VCaP (cell line): ENCODE data around the gene KRR1.

ENCODE experiments used
- H3K27ac ChIP-seq: fragments of 450-650 bp; 2 replicates; pipeline ENCODE4 v1.5.1; 2017
- TF ChIP-seq, protein P1 (sequence below): fragments of 450-650 bp; conservative IDR thresholded peaks from 2 replicates; pipeline ENCODE4 v1.5.1; 2017; ENCODE audit warnings: mild to moderate bottlenecking, moderate library complexity

Gene KRR1

DNA sequence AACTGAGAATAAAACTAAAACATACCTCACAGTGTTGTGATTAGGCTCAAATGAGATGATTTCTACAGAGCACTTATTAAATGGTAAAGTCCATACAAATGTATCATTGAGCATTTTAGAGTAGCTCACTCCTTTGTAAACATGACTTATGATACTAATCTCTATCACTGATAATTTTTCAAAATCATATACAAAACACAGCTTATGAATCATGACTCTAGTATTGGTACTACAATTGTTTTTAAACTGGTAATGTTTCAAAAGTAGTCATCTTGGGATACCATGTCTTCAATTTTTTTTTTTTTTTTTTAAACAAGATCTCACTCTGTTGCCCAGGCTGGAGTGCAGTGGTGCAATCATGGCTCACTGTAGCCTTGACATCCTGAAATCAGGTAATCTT, 40.1 kb upstream of the KRR1 start:
- TF ChIP-seq, protein P1, sequence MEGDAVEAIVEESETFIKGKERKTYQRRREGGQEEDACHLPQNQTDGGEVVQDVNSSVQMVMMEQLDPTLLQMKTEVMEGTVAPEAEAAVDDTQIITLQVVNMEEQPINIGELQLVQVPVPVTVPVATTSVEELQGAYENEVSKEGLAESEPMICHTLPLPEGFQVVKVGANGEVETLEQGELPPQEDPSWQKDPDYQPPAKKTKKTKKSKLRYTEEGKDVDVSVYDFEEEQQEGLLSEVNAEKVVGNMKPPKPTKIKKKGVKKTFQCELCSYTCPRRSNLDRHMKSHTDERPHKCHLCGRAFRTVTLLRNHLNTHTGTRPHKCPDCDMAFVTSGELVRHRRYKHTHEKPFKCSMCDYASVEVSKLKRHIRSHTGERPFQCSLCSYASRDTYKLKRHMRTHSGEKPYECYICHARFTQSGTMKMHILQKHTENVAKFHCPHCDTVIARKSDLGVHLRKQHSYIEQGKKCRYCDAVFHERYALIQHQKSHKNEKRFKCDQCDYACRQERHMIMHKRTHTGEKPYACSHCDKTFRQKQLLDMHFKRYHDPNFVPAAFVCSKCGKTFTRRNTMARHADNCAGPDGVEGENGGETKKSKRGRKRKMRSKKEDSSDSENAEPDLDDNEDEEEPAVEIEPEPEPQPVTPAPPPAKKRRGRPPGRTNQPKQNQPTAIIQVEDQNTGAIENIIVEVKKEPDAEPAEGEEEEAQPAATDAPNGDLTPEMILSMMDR = no peak

DNA sequence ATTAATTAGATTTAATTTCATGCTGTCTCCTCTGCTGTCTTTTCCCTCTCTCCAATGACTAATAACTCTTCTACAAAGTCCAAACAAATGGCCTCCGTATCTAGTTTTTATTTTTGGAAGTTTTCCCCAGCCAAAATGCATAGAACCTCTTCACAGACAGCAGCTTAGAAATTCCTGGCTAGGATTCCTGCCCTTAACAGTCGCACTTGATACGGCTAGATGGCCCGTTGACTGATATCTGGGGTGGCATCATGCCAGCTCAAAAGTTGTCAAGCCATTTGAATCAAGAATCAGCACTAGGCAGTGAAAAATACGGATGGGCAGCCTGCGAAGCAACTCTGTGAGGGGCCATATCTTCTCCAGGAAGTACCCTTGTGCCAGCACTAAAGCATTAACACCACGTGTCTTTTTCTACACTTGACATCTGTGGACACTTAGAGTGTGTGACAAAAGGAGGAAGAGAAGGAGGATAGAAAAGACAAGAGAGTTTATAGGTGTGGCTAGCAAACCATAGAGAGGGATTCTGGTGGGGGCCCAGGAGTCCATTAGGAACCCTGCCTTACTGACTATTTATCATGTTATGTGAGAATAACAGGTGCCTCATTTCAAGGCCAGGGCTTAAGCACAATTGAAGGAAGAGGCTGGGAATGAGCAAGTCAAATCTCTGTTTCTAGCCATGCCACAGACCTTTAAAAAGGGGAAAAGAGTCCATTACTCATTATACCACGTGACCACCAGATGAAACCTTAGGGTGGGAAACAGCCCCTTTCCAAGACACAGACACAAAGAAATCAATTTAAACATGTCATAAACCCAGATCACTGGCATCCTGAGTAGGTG, 39.2 kb upstream of the KRR1 start:
- TF ChIP-seq, protein P1 = no peak
- H3K27ac ChIP-seq = no peak overlapping the region; the same call in 1 of the 2 replicates

More for the DNA sequence above, 40.1 kb upstream of the KRR1 start:
- H3K27ac ChIP-seq = no peak overlapping the region

- TF ChIP-seq, protein P1 = no peak
- H3K27ac ChIP-seq = peak overlapping the region; percentile 54; the same call in 1 of the 2 replicates
These were observed 38.6 kb upstream of the KRR1 start for GRCh38 chr12:75549989-75550388.

- peak overlapping the region; percentile 54 for H3K27ac ChIP-seq
- TF ChIP-seq, protein P1 = no peak
These were observed 37.5 kb upstream of the KRR1 start for GRCh38 chr12:75548879-75549278.

GRCh38 chr12:75545636-75546035, 34.2 kb upstream of the KRR1 start:
- no peak overlapping the region for H3K27ac ChIP-seq
- TF ChIP-seq, protein P1 = no peak

- no peak overlapping the region for H3K27ac ChIP-seq
- TF ChIP-seq, protein P1 = no peak
These were observed 32.1 kb upstream of the KRR1 start for GRCh38 chr12:75543529-75543928.

DNA sequence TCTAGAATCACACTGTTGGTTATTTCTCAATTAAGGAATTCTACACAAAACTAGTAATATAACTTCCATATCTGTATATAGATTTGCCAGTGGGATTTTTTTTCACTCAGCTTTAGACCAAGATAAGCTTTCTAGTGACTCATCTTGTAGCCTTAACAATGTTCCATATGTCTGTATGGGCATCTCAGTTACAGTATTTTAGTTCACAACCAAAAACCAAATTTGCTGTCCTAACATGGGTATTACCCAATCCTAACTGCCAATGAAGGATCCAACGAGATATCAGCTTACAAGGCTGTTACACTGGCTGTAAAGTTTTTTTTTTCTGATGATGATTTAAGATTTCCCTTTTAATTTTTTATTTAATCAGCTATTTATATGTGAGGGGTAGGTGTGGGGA, 31.5 kb upstream of the KRR1 start:
- no peak overlapping the region for H3K27ac ChIP-seq
- TF ChIP-seq, protein P1 = no peak
